Measurements from ENCODE around the gene FSTL5. TPM values are rescaled to one million over a fixed set of nuclear protein-coding genes. Genes with fewer than 3 reads are reported as not detected.

Gene FSTL5
- total RNA-seq, 4 donors from 2014 or later, result not detected

GRCh38 chr4:161345741-161346140, 818.1 kb downstream of the FSTL5 start:
- no peak overlapping the region for H3K27ac ChIP-seq
- H3K4me3 ChIP-seq, result no peak overlapping the region
- no peaks in the 10 kb centered on the region for H3K4me1 ChIP-seq
- peaks cover 9% of the 10 kb centered on the region for H3K9me3 ChIP-seq
- no peak for DNase-seq (ENCODE audit: low spot score in 2 of 2)
- no peak for TF ChIP-seq POLR2AphosphoS5 (IDR thresholded peaks at IDR 0.05)
- TF ChIP-seq EP300 (IDR thresholded peaks at IDR 0.05), result no peak
- TF ChIP-seq POLR2A (IDR thresholded peaks at IDR 0.05), result no peak
- TF ChIP-seq CTCF (IDR thresholded peaks at IDR 0.05), result no peak
- no peaks in the 10 kb centered on the region for H3K36me3 ChIP-seq
- 63% methylated on average over 1 of the region's 1 CpG for WGBS
- no peaks in the 10 kb centered on the region for H3K27me3 ChIP-seq

DNA sequence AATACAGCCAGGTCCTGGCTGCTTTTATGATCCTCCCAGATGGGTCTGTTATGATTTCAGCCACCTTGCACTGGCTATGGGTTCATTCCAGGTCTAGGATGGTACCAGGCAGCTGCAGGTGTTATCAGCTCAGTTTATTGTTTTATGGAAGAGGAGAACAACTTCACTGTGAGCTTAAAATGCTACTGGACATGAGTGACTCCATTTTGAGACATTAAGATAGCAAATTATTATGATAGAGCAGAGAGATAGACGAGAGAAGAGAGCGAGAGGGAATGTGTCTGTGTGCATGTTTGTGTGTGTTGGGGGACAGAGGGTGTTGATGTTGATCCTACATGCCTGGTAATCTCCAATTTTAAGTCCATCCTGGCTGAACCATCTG, 820.2 kb downstream of the FSTL5 start:
- Histone ChIP-seq H3K27me3 (no peaks in the 10 kb centered on the region), H3K36me3 (no peaks in the 10 kb centered on the region), H3K4me3 (no peak overlapping the region), H3K9me3 (no peaks in the 10 kb centered on the region), H3K27ac (no peak overlapping the region), H3K4me1 (no peaks in the 10 kb centered on the region)
- TF ChIP-seq CTCF (IDR thresholded peaks at IDR 0.05), result no peak
- DNase-seq (ENCODE audit: low spot score in 2 of 2), result no peak
- 89% methylated on average over 2 of the region's 2 CpGs for WGBS

DNA sequence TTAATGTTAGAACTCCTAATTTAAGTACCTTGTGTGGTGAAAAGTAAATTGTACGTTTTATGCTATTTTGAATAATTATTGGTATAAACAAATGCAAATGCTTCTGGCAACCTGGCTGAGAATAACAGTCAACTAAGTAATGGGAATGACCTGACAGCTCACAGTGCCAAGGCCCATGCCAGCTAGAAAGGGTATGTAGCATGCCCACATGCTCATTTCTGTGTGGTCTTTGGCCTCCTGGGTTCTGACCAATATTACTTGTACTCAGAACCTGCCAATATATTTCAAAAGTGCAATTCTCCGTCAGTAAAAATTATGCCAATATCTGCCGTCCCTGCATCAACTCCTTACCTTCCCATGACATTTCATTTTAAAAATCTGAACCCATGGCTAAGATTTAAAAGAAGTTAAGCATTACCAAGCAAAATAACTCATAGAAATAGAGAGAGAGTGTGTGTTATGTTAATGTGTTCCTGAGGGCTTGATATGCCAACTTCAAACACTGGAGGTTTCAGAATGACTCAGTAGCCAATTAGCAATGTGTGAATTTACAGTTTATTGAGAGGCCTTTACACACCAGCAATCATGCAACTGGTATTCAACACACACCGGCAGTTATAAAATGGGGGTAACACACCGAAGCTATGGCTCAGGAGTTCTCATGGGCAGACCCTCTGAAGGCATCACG, 820.8 kb downstream of the FSTL5 start:
- TF ChIP-seq POLR2AphosphoS5 (IDR thresholded peaks at IDR 0.05) (no peak), POLR2A (IDR thresholded peaks at IDR 0.05) (no peak), EP300 (IDR thresholded peaks at IDR 0.05) (no peak), CTCF (IDR thresholded peaks at IDR 0.05) (no peak)
- Histone ChIP-seq H3K9me3 (no peaks in the 10 kb centered on the region), H3K36me3 (no peaks in the 10 kb centered on the region), H3K27ac (no peak overlapping the region), H3K4me1 (no peaks in the 10 kb centered on the region), H3K27me3 (no peaks in the 10 kb centered on the region), H3K4me3 (no peak overlapping the region)
- DNase-seq (ENCODE audit: low spot score in 2 of 2), result no peak
- 77% methylated on average over 6 of the region's 6 CpGs for WGBS

DNA sequence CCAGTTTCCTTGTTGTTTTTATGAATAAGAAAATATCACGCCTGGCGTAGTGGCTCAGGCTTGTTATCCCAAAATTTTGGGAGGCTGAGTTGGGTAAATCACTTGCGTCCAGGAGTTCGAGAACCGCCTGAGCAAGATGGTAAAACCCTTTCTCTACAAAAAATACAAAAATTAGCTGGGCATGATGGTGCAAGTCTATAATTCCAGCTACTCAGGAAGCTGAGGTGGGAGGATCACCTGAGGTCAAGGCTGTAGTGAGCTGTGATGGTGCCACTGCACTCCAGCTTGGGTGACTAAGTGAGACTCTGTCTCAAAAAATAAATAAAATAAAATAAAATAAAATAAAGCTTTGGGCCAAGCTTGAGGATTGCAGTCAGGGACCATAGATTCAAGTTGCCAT, 827.2 kb downstream of the FSTL5 start:
- TF ChIP-seq POLR2A (IDR thresholded peaks at IDR 0.05), result no peak
- no peak for TF ChIP-seq POLR2AphosphoS5 (IDR thresholded peaks at IDR 0.05)
- TF ChIP-seq EP300 (IDR thresholded peaks at IDR 0.05), result no peak
- TF ChIP-seq CTCF (IDR thresholded peaks at IDR 0.05), result no peak
- H3K36me3 ChIP-seq, result no peaks in the 10 kb centered on the region
- no peak overlapping the region for H3K4me3 ChIP-seq
- H3K27me3 ChIP-seq, result no peaks in the 10 kb centered on the region
- no peak for DNase-seq (ENCODE audit: low spot score in 2 of 2)
- no peaks in the 10 kb centered on the region for H3K9me3 ChIP-seq
- no peaks in the 10 kb centered on the region for H3K4me1 ChIP-seq
- H3K27ac ChIP-seq, result no peak overlapping the region
- WGBS, result 66% methylated on average over 5 of the region's 5 CpGs

DNA sequence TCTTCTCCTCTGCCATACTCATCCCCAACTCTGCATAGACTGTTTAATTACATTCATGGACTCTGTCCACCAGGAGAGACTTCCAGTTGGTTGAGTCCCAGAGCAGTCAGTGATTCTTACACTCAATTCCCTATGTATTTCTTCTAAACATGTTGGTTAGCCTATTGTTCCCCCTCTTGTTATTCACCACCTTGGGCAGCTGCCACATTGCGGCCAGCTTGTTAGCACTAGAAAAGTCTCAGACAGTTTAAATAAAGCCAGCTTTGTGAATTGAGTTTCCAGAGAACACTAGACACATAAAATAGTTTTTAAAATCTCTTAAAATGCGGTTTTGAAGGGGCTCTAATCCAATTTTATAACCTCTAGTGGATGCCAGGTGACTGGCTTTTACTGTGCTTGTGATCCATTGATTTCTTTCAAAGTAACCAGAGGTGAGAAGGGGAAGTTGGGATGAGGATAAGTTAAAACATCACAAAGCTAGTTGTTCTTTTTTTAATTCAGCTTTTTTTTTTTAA, 827.7 kb downstream of the FSTL5 start:
- H3K27me3 ChIP-seq, result no peaks in the 10 kb centered on the region
- WGBS, result 11% methylated on average over 2 of the region's 2 CpGs
- H3K4me3 ChIP-seq, result no peak overlapping the region
- TF ChIP-seq EP300 (IDR thresholded peaks at IDR 0.05) (no peak), CTCF (IDR thresholded peaks at IDR 0.05) (no peak), POLR2A (IDR thresholded peaks at IDR 0.05) (no peak), POLR2AphosphoS5 (IDR thresholded peaks at IDR 0.05) (no peak)
- no peaks in the 10 kb centered on the region for H3K9me3 ChIP-seq
- peak overlapping the region; percentile 11 for H3K27ac ChIP-seq
- DNase-seq (ENCODE audit: low spot score in 2 of 2), result no peak
- no peaks in the 10 kb centered on the region for H3K4me1 ChIP-seq
- no peaks in the 10 kb centered on the region for H3K36me3 ChIP-seq

Data from suprapubic skin (tissue), 4 donors.